ENCODE data around the gene NTRK1.

NTRK1 gene

GRCh38 chr1:156839426-156840109, 21.1 kb upstream of the NTRK1 start:
- no peak for DNase-seq

DNA sequence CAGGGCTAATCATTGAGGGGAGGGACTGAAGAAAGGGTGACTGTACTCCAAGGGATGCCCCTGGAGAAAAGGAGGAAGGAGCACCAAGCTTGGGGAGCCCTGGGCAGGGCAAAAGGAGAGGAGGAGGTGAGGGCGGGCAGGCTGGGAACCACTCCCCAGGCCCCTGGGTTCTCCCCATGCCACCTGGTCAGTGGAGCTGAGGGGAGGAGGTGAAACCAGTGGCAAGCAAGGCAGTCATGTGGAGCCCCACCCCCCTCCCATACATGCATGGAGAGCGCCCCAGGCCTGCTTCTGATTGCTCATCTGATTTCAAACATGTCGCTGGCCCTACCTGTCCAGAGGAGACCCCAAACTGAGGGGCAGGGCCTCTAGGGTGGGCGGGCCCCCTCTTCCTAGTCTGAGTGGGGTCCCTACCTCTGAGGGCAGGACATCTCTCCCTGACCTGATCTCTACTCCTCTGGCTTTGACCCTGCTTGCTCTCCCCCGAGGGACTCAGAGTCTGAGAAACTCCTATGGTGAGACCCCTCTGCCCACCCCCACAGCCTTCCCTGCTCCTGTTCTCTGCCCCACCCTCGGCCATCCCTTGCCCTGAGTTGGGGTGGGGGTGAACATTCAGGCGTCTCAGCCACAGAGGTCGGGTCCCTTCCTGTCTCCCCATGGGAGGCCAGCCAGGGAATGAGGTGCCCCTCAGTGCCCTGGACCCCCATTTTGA, 20.3 kb upstream of the NTRK1 start:
- DNase-seq, result no peak

GRCh38 chr1:156840898-156841279, 19.8 kb upstream of the NTRK1 start:
- no peak for DNase-seq

- DNase-seq, result no peak
Observed at GRCh38 chr1:156841295-156841855, 19.3 kb upstream of the NTRK1 start.

DNA sequence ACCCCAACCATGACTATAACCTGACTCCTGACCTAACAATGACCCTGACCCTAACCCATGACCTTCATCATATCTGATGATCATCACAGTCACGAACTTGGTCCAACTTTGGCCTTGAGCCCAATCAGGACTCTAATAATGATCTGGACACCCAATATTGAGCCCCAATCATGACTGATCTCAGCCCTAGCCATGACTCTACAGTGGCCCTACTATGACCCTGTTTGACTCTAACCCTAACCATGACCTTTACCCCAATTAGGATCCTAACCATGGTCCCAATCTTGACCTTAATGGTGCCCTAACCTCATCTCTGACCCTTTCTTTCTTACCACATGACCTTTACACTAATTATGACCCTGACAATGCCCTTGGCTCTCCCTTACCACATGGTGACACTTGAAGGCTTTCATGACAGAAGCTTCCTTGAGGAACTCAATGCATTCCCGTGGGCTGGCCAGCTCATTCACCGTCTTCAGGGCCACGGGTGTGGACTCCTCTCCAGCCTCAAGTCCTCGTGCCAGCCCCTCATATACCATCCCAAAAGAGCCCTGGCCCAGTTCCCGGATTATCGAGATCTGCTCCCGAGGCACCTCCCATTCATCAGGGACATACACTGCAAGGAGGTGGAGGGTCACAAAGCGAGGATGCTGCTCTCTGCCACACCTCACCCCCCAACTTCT, 17.9 kb upstream of the NTRK1 start:
- DNase-seq, result no peak

GRCh38 chr1:156844102-156844501, 16.6 kb upstream of the NTRK1 start:
- no peak for DNase-seq

- no peak for DNase-seq
Observed at GRCh38 chr1:156844638-156845037, 16.0 kb upstream of the NTRK1 start.

GRCh38 chr1:156845055-156845952, 15.4 kb upstream of the NTRK1 start:
- peak; percentile 19 for DNase-seq

DNA sequence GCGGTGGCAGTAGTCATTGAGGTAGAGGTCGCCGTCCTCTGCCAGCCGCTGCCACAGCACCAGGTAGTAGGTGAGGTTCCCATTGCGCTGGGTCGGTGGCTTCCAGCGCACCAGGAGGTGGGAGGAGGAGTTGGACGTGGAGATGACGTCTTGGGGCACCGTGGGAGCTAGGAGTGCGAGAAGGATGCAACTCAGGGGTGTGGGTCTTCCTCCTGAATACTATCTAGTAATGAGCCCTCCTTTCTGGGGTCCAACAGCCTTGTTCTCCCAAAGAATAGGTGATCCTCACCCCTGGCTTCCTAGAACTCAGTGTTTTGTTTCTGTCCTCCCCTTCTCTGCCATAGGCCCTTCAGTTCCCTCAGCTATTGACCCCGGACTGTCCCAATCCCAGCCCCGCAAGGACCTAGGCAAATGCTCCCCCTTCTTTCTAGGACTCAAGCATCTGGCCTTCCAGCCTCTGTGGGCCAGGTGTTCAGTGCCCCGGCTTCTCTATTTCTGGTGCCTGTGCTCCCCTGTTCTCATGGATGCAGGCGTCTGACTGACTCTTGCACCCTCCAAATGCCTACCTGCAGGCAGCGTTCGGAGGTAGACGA, 14.6 kb upstream of the NTRK1 start:
- DNase-seq, result no peak

DNA sequence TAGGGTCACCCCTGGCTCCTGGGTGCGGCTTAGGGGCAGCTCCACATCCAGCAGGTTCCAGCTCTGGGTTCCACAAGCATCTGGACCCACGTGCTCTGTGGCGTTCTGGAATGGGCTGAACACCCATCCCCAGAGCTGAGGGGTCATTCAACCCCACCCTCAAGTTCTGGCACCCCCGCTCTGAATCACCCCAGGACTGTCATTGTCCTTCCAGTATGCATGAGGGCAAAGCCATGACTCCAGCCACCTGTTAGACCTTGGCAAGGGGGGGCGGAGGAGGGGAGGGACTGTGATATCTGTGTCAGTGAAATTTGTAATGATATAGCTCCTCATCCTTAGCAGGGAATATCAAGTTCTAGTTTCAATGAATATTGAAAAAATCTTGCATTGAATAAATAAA, 14.0 kb upstream of the NTRK1 start:
- DNase-seq, result no peak

- DNase-seq, result no peak
Observed at GRCh38 chr1:156847591-156848460, 12.8 kb upstream of the NTRK1 start.

DNA sequence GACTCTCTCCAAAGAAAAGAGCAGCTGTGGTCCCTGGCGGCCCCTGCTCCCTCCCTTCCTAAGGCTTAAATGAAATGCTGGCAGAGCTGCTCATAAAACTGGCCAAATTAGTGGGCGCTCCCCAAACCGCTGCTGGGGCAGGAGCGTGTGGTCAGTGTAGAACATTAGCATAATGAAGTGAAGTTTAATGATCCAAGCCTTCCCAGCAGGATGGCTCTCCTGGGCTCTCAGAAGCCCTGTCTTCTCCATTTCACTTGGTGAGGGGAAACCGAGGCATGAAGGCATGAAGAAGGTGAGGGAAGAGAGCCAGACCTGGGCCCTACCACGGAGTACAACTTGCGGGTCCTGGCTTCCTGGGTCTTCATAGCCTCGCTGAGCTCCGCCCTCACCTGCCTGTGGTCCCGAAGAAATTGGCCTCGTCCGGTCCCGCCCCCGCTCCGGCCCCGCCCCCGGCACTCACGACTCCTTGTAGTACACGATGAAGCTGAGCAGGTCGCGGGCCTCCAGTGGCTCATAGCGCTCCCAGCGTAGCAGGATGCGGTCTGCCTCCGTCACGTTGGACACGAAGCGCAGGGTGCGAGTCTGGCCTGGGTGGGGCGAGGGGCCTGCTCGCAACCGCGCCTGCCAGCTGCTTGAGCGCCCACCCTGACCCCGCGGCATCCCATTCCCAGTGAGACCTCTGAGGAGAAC, 12.1 kb upstream of the NTRK1 start:
- DNase-seq, result peak; percentile 25

DNA sequence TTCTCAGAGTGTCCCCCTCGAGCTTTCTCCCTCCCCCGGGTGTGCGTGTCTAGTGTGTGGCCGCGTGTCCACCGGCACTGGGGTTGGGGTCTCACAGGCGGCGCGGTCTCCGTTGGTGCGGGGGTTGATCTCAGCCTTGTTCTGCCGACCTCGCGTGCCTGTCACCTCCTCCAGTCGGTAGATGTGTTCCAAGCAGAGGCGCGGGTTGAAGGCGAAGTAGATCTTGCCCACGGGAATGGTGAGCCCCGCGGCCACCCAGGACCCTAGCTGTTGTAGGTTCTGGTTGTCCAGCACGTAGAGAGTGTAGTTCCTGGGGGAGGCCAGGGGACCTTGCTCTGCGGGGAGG, 11.5 kb upstream of the NTRK1 start:
- no peak for DNase-seq

GRCh38 chr1:156851779-156852417, 8.8 kb upstream of the NTRK1 start:
- no peak for DNase-seq

GRCh38 chr1:156852418-156852874, 8.2 kb upstream of the NTRK1 start:
- no peak for DNase-seq

DNA sequence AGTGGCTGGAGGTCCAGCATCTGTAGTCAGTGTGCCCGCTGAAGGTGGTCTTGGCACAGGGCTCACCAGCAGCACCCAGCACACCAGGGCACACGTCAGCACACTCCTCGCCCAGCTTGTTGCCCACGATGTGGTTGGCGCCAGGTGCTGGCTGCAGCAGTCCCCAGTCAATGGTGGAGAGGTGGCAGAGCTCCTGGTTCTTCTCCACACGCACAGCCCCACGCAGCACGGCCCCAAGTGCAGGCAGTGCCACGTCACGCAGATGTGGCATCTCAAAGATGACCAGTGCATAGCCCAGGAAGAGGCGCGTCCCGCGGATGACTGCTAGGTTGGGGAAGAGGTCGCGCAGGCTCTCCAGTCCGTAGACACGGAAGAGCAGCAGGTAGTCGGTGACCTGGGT, 6.9 kb upstream of the NTRK1 start:
- DNase-seq, result no peak

- DNase-seq, result no peak
Observed at GRCh38 chr1:156854634-156855033, 6.0 kb upstream of the NTRK1 start.

GRCh38 chr1:156856282-156856785, 4.3 kb upstream of the NTRK1 start:
- no peak for DNase-seq

GRCh38 chr1:156857532-156857931, 3.1 kb upstream of the NTRK1 start:
- no peak for DNase-seq

DNA sequence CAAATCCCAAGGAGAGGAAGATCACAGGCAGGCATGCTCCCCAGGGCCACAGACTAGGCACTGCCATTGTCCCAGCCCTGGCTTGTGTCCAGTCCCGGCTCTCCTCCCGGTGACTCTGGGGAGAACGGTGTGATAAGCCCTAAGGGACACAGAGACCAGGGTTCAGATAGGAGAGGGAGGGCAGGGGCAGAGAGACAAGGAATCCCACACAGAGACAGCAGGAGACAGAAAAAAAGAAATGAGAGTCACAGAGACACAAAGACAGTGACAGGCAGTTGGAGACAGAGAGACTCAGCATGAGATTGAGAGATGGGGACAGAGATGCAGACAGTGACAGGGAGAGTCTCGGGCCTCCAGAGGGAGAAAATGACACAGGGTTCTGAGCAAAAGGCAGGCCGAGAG, 2.1 kb upstream of the NTRK1 start:
- DNase-seq, result no peak
